ENCODE results near the gene KCNJ16.

DNA sequence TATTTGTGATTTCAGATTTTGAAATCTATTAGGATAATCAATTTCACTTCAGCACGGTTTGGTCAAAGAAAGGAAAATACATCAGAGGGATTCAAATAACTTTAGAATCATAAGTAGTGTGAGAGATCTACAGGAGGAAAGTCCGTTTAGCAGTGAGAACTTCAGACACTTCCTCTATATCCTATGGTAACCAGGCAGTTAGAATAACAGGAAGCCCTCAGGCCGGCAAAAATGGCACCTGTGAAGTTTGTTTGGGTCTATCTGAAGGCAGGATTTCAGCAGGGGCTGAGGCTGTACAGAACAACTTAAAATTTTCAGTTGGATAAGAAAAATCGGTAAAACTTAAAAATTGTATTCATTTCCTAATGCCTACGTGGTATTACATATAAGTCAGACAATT, 24.9 kb downstream of the KCNJ16 start:
- no peak for TF ChIP-seq POLR2AphosphoS5 (IDR thresholded peaks at IDR 0.05; ENCODE audit: low read depth, low read length)
- TF ChIP-seq POLR2A (IDR thresholded peaks at IDR 0.05; ENCODE audit: low read depth, low read length), result no peak
- no peak for TF ChIP-seq TAF1 (IDR thresholded peaks at IDR 0.05; ENCODE audit: low read depth, low read length)
- TF ChIP-seq POU2F2 (IDR thresholded peaks at IDR 0.05; ENCODE audit: low read depth, low read length), result no peak
- no peak for TF ChIP-seq SPI1 (IDR thresholded peaks at IDR 0.05; ENCODE audit: low read depth, low read length)

Data from GM12891 (cell line).